ENCODE measurements around the gene FLT1.

Gene FLT1

GRCh38 chr13:28327373-28328270, 167.3 kb downstream of the FLT1 start:
- no peak for DNase-seq (ENCODE audit: low spot score)
- TF ChIP-seq, protein P1, sequence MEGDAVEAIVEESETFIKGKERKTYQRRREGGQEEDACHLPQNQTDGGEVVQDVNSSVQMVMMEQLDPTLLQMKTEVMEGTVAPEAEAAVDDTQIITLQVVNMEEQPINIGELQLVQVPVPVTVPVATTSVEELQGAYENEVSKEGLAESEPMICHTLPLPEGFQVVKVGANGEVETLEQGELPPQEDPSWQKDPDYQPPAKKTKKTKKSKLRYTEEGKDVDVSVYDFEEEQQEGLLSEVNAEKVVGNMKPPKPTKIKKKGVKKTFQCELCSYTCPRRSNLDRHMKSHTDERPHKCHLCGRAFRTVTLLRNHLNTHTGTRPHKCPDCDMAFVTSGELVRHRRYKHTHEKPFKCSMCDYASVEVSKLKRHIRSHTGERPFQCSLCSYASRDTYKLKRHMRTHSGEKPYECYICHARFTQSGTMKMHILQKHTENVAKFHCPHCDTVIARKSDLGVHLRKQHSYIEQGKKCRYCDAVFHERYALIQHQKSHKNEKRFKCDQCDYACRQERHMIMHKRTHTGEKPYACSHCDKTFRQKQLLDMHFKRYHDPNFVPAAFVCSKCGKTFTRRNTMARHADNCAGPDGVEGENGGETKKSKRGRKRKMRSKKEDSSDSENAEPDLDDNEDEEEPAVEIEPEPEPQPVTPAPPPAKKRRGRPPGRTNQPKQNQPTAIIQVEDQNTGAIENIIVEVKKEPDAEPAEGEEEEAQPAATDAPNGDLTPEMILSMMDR (IDR thresholded peaks at IDR 0.05; ENCODE audit: extremely low read depth, missing control alignments): no peak

DNA sequence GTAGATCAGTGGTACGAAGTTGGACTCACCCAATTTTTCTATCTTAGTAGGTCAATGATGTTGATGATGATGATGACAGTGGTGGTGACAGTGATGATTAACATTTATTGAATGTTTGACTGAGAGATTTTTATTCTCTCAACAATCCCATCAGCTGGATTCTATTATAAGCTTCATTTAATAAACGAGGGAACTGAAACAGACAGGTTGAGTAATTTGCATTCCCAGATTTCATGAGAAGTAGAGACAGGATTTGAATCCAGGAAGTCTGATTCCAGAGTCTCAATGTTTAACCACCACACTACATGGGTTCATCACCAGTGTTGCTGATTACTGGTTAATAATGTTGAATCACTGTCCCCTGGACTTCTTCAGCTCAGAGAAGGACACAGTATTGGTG, 168.9 kb downstream of the FLT1 start:
- TF ChIP-seq, protein P1 (IDR thresholded peaks at IDR 0.05; ENCODE audit: extremely low read depth, missing control alignments): no peak
- no peak for DNase-seq (ENCODE audit: low spot score)

- no peak for DNase-seq (ENCODE audit: low spot score)
- TF ChIP-seq, protein P1 (IDR thresholded peaks at IDR 0.05; ENCODE audit: extremely low read depth, missing control alignments): no peak
These were observed 169.9 kb downstream of the FLT1 start for GRCh38 chr13:28325022-28325421.

- TF ChIP-seq, protein P1 (IDR thresholded peaks at IDR 0.05; ENCODE audit: extremely low read depth, missing control alignments): peak; percentile 80
- peak; percentile 83 for DNase-seq (ENCODE audit: low spot score)
These were observed 170.6 kb downstream of the FLT1 start for GRCh38 chr13:28324181-28324789.

DNA sequence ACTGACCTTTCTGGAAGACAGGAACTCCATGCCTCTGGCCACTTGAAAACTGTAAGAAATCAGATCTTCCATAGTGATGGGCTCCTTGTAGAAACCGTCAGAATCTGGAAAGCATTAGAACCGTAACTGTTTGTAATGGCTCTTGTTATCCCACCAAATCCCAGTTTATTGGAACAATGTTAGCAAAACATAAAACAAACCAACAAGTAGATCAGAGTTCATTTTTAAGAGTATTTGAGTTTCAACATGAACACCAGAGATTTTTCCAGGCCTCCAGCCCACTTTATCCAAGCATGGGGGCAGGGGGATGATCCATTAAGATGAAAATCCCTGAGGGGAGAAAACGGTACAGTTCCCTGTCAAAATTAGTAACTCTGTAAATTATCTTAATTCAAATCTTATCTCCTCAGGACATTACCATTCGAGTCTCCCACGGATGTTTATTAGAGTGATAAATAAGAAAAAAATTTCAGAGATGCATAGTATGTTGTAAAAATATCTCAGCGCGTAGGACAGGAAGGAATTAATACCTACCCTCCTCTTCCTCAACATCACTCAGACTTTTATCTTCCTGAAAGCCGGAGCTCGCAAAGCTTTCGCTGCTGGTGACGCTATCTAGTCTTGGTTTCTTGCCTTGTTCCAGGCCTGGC, 172.5 kb downstream of the FLT1 start:
- DNase-seq (ENCODE audit: low spot score): no peak
- TF ChIP-seq, protein P1 (IDR thresholded peaks at IDR 0.05; ENCODE audit: extremely low read depth, missing control alignments): no peak

GRCh38 chr13:28321756-28322155, 173.2 kb downstream of the FLT1 start:
- DNase-seq (ENCODE audit: low spot score): no peak
- TF ChIP-seq, protein P1 (IDR thresholded peaks at IDR 0.05; ENCODE audit: extremely low read depth, missing control alignments): no peak
